GM19238 (cell line): Measurements from ENCODE around the gene RASAL2.
A peak's percentile ranks its signal among the peaks of the same experiment; 100 is the strongest.
"Not testable (repeated sequence)": the region's sequence is repeated elsewhere in the genome, so short reads cannot be mapped to it uniquely, and the experiment has no call there.

ENCODE experiments used
- DNase-seq: peaks from one replicate; pipeline ENCODE4 v3.0.0; 2011; ENCODE audit warnings: low spot score; ENCODE audit not compliant: insufficient read length

RASAL2 gene

DNA sequence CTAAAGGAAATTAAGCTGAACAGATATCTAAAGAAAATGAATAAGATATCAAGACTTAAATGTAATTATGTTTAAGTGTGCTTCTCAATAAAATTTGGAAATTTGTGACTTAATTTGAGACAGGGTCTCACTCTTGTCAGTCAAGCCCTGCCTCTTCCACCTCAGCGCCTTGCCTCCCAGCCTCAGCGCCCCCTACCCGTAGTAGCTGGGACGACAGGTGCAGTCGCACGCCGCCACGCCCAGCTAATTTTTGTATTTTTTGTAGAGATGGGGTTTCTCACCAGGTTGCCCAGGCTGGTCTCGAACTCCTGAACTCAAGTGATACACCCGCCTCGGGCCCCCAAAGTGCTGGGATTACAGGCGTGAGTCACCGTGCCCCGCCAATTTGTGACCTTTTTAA lies 285.9 kb downstream of the RASAL2 start:
- no peak for DNase-seq

DNA sequence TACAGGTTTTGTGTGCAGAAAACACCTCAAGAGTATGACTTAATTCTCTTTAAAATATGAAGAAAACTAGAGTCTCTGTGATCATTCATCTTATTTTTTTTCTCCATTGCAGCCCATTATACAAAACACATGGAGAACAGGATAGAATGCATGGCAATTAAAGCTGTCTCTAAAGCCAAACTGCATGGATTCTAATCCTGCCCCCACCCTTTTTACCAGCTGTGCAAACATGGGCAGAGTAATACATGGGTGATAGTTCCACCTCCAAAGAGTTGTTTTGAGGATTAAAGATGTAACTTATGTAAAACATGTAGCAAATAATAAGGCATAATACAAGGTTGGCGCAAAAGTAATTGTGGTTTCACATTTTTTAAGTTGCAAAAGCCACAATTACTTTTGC lies 288.5 kb downstream of the RASAL2 start:
- no peak for DNase-seq

- DNase-seq = no peak
Measured at GRCh38 chr1:178385662-178386061, 291.8 kb downstream of the RASAL2 start.

DNA sequence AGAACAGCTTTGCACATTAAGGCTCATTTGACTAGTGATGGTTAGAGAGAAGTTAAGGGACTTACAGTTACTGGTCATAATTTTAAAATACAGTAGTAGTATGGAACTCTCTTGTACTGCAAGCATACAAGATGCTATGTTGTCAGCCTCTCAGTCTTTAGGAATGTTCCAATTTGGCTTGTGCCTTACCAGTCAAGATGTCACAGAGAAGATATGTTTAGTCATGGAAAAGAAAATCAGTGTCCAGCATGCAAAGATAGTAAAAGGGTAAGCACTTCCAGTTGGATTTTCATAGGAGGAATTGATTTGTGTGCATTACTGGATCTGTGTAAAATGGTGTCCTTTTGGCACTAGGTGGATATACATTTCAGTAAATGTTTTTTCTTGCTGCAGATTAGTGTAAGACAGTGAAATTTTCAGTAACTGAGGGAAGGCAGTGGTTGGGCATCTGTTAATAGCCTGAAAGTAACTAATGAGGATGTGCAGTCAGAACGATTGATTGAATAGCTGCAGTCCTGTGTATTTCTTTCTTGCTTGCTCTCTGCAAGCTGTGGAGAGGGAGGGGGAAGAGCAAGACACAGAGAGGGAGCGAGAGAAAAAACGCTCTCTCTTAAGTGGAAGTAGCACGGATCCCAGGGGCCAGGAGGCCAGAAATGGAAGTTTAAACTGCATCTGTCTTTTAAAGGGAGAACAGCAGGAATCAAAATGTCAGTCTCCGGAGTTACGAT lies 294.7 kb downstream of the RASAL2 start:
- DNase-seq = no peak

GRCh38 chr1:178389441-178389840 lies 295.5 kb downstream of the RASAL2 start:
- no peak for DNase-seq

GRCh38 chr1:178390280-178390679 lies 296.4 kb downstream of the RASAL2 start:
- not testable (repeated sequence) for DNase-seq

DNA sequence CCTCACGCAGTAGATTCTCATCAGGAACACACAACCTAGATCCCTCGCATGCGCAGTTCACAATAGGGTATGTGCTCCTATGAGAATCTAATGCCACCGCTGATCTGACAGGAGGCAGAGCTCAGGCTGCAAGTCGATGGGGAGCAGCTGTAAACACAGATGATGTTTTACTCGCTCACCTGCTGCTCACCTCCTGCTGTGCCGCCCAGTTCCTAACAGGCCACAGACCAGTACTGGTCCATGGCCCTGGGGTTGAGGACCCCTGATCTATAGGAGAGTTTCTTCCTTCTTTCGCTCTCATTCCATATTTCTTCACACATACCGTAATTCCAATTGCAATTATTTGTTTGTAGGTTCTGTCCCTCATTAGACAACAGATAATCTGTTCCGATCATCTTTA lies 299.5 kb downstream of the RASAL2 start:
- no peak for DNase-seq

- DNase-seq = no peak
Measured at GRCh38 chr1:178396789-178397188, 302.9 kb downstream of the RASAL2 start.

DNA sequence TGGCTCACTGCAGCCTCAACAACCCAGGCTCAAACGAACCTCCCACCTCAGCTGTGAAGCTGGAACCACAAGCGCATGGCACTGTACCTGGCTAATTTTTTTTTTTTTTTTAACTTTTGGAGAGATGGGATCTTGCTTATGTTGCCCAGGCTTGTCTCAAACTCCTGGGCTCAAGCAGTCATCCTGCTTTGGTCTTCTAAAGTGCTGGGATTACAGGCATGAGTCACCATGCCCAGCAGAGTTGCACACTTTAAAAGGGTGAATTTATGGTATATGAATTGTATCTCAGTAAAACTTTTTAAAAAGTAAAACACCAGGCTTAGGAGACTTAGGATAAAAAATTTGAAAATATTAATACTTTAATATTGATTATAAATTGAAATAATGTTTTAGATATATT lies 303.8 kb downstream of the RASAL2 start:
- DNase-seq = no peak

- no peak for DNase-seq
Measured at GRCh38 chr1:178399177-178399728, 305.3 kb downstream of the RASAL2 start.

DNA sequence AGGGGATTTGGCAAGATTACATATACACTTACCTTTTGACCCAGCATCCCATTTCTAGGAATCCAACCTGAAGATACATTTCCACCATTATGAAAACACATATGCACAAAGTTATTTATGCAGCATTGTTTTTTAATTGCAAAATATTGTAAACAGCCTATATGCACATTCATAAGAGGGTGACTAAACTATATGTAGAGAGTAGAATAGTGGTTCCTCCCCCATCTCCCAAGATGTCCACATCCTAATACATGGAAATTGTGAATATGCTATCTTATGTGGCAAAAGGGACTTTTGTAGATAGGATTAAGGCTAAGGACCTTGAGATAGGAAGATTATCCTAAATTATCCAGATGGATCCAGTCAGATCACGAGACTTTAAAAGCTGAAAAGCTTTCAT lies 311.2 kb downstream of the RASAL2 start:
- DNase-seq = no peak

GRCh38 chr1:178407215-178407614 lies 313.3 kb downstream of the RASAL2 start:
- DNase-seq = no peak

GRCh38 chr1:178407655-178408054 lies 313.8 kb downstream of the RASAL2 start:
- no peak for DNase-seq

- DNase-seq = no peak
Measured at GRCh38 chr1:178408871-178409270, 315.0 kb downstream of the RASAL2 start.

DNA sequence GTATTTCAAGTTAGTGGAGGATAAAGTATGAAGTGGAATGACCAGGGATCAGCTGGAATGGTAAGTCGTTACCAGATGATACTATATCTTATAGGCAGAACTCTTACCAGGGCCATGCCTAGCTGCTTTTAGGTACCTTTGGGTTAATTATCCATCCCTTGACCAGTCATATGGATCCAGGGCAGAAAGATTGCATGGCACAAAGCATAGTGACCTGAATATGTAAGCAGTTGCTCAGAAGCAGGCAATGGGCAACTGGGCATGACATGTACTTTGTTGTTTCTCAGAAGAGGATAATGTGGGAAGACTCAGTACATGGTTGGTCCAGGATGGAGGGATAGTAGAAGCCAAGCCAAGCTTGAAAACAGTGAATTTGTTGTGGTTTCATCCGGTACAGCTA lies 315.6 kb downstream of the RASAL2 start:
- DNase-seq = no peak

- DNase-seq = peak; percentile 7
Measured at GRCh38 chr1:178411756-178412399, 318.0 kb downstream of the RASAL2 start.

- DNase-seq = peak; percentile 4
Measured at GRCh38 chr1:178412400-178412770, 318.5 kb downstream of the RASAL2 start.

- no peak for DNase-seq
Measured at GRCh38 chr1:178417858-178418257, 324.0 kb downstream of the RASAL2 start.

GRCh38 chr1:178418284-178418955 lies 324.5 kb downstream of the RASAL2 start:
- no peak for DNase-seq

- DNase-seq = no peak
Measured at GRCh38 chr1:178434360-178434759, 340.5 kb downstream of the RASAL2 start.

DNA sequence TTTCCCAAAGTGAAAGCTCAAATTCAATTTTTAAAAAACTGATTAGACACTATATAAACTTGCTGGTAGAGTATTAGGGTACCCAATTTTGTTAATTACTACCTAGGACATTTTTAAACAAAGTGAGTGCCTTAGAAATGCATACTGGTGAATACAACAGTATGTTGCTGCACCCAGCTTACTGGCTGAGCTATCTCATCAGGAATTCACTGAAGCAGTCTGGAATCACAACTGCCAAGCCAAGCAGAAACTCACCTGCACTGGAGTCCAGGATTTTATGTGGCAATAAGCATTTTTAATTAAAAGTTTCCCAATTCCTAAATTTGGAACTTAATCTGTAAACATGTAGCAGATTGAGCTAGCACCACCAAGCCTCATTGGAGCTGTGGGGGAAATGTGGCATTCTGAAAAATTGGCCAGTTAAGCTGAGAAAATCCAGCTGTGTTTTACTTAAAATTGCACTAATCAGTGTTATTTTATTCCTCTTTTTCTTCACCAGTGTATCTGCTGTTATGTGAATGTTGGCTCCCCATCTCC lies 341.1 kb downstream of the RASAL2 start:
- no peak for DNase-seq

DNA sequence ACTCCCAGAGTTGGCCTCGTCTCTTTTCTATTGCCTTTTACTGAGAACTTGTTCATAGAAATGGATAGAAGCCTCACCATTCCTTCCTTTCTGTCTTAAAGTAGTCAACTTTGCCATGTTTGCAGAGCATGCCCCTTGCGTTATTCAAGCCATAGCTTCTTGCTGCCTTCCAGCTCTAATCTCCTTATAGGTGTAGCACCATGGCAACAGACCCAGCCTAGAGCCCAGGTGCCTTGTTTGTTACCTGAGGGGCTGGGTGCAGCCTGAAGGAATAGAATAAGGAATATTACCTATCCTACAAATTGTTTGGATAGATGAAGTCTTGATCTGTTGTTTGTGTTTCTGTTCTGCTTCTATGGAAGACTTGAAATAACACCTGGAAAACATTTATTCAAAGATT lies 343.0 kb downstream of the RASAL2 start:
- no peak for DNase-seq
